ENCODE results near the gene ADORA1.

The ADORA1 gene

GRCh38 chr1:203174324-203174985 lies 46.9 kb downstream of the ADORA1 start:
- no peak for DNase-seq (ENCODE audit: low read depth)

GRCh38 chr1:203175237-203175826 lies 47.8 kb downstream of the ADORA1 start, which contains the start of gene MYBPH:
Gene MYBPH, minus strand, starts transcription at chr1:203175826. Its CDS starts 71 bp downstream, at chr1:203175755.
- no peak for DNase-seq (ENCODE audit: low read depth)

DNA sequence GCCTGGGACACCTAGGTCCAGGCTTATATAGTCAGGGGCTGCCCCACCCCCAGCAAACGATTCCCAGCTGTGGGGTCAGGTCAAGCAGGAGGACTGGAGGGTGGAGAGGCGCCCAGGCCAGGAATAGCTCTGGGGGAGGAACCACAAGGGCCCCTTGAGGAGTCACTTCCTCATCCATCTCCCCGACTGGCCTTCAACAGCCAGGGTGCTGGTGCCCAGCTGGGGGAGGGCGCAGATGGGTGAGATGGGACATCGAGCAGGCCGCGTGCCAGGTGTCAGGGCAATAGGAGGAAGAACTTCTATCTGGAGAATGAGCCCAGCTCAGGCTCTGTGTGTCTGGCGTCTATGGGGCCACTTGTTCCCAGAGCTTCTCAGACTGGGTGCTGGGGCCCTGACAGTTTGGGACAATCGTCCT lies 48.3 kb downstream of the ADORA1 start:
- DNase-seq (ENCODE audit: low read depth), result no peak

DNA sequence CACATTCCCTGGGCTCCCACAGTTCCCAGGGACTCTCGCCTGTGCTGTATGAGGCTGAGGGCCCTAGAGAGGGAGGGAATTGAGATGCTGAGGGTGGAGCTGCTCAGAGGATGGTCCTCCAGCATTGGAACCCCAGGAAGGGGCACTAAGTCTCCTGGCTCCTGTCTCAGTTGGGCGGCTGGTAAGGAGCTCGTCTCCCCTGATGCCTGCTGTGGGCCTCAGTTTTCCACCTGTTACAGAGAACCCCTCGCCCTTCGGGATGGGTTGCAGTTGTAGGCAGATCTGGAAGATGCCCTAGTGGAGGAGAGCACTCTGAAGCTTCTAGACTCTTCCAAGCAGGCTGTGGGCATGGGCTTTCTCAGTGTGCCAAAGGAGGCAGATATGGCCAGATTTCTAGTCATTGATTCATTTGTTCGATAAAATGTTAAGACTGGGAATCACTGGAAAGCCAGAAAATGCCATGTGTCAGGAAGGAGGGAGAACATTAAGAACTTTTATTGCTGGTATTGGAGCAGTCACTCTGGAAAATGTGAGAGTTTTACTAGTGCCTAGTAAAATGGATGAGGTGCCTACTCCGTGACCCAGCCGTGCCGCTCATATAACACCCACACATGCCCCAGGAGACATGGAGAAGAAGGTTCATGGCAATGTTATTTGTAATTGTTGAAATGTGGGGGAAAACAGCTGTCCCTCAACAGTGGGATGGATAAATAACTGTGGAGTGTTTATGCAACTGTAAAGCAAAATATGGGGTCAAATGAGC lies 48.9 kb downstream of the ADORA1 start:
- DNase-seq (ENCODE audit: low read depth), result no peak

DNA sequence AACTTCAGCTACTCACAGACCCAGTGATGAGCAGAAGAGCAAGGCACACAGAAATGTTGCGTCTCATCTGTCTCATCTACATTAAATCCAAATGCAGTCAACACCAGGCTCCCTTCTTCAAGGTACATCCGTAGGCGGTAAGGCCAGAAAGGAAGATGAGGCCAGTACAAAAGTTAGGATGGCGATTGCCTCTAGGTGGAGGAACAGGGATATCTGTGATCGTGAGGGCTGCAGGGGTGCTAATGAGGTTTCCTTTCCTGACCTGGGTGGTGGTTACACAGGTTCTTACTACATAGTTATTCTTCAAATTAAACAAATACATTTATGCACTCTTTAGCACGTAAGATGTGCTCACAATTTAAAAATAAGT lies 49.5 kb downstream of the ADORA1 start:
- DNase-seq (ENCODE audit: low read depth), result no peak

- no peak for DNase-seq (ENCODE audit: low read depth)
Measured at GRCh38 chr1:203177470-203178039, 50.0 kb downstream of the ADORA1 start.

DNA sequence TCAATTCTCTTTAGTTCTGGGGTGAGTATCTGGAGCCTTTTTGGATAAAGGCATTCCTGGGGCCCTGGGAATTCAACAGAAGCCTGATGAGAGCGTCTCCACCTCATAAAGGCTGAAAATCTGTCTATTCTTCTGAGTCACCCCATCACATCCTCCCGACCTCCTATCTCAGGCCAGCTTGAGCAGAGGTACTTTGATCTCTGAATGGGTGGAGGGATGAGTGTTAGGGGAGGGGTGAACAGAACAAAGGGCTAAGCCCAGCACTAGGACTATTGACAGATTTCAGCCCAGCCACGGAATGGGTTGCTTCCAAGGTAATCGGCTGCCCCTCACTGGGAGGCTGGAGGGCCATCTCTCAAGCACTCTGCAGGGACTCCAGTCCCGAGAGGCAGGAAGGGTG lies 50.6 kb downstream of the ADORA1 start:
- no peak for DNase-seq (ENCODE audit: low read depth)

DNA sequence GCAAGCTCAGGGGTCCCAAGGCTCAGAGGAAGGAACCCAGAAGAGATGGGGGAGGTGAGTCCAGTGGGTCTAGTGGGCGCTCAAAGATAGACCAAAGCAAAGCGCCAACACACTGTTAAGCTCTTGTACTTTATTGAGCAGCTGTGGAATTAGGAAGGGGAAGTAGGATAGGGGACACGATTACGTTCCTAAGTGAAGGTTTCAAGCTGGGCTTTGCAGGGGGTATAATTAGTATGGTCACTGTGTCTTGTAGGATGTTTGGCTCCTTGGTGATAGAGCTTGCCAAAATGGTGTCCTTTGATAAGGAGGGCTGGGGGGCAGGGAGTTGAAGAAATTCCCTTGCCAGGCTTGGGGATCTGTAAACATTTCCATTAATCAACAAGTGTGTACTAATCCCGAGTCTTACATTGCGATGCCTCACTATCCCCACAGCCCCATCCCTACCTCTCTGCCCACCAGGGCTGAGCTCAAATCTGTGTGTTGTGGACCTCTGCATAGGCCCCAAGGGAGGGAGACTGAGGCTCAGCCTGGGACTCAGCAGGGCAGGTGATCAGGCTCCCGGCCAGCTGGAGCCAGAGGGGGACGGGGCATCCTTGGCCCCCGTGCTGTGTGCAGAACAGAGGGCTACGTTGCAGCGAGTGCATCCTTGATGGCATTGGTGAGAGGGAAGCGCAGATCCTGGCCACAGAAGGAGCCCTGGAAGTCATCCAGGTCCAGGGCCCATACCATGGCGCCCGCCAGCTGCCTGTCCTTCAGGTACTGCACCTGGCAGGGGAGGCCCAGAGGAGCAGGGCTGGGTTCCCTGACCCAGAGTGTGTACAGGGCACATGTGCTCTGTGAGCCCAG lies 51.5 kb downstream of the ADORA1 start:
- DNase-seq (ENCODE audit: low read depth), result no peak

DNA sequence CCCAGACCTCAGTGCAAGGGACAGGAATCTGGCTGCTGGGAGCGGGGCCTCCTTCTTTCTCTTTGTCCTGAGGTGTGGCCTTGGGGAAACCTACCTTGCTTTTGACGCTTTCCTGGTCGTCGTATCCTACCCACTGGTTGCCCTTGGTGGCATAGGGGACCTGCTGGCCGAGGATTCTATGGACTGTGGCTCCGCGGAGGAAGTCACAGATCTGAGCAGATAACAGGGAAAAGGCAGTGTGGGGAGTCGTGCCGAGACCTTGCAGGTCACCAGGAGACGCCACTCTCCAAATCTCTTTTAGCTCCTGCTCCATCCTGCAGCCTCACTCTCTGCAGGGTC lies 52.1 kb downstream of the ADORA1 start:
- no peak for DNase-seq (ENCODE audit: low read depth)

GRCh38 chr1:203180611-203181330 lies 53.2 kb downstream of the ADORA1 start:
- no peak for DNase-seq (ENCODE audit: low read depth)

- DNase-seq (ENCODE audit: low read depth), result no peak
Measured at GRCh38 chr1:203181586-203182386, 54.3 kb downstream of the ADORA1 start.

- no peak for DNase-seq (ENCODE audit: low read depth)
Measured at GRCh38 chr1:203182387-203182953, 54.9 kb downstream of the ADORA1 start.

GRCh38 chr1:203183828-203184227 lies 56.3 kb downstream of the ADORA1 start:
- no peak for DNase-seq (ENCODE audit: low read depth)

DNA sequence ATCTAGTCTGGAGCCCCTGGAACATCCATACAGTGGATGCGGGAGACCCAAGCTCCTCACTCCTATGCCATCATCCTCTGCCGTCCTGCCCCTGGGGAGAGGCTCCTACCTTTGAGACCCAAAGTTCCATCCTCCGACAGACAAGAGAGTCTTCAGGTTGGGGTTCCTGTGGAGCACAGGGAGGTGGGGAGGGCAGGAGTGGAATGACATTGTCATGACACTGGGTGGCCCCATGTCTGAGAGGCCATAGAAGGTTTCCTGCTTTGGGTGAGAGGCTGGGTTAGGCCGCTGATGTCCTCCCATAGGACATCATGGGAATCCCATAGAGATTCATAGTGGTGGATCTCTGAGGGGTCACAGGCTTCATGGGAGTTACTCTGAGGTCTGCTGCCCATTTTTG lies 56.9 kb downstream of the ADORA1 start:
- DNase-seq (ENCODE audit: low read depth), result no peak

DNA sequence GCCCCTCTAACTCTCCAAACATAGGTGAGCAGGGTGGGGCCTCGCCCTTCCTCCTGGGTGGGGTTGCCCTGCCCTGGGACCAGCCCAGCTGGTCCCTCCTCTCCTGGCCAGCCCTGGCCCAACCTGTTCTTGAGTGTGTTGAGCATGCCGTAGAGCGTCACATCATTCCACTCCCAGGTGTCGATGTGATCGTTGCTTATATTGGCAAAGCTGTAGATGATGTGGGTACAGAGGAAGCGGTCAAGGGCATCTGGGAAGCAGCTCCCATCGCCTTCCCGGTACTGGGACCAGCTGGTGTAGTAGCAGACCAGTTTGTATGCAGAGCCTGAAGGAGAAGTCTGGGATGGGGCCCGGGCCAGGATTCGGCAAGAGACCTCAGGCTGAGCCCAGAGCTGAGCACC lies 57.5 kb downstream of the ADORA1 start:
- DNase-seq (ENCODE audit: low read depth), result no peak

GRCh38 chr1:203185585-203185984 lies 58.1 kb downstream of the ADORA1 start:
- DNase-seq (ENCODE audit: low read depth), result no peak

GRCh38 chr1:203186091-203186445 lies 58.5 kb downstream of the ADORA1 start:
- no peak for DNase-seq (ENCODE audit: low read depth)

- no peak for DNase-seq (ENCODE audit: low read depth)
Measured at GRCh38 chr1:203186446-203187303, 59.1 kb downstream of the ADORA1 start, which contains the start of gene CHI3L1. Gene CHI3L1, minus strand, starts transcription at chr1:203186704. Its CDS starts 81 bp downstream, at chr1:203186623.

GRCh38 chr1:203187304-203187685 lies 59.8 kb downstream of the ADORA1 start:
- no peak for DNase-seq (ENCODE audit: low read depth)
